GM19372 (cell line): ENCODE results near the gene KRTAP13-2.

Source experiments
- ATAC-seq: cut with Tn5 transposase; IDR thresholded peaks from one replicate; pipeline ENCODE4 v1.9.1; 2021; ENCODE audit warnings: mild to moderate bottlenecking, low read depth, moderate library complexity; ENCODE audit not compliant: unreplicated experiment

KRTAP13-2 gene

GRCh38 chr21:30372139-30372770 lies at the start of gene KRTAP13-2:
Gene KRTAP13-2, minus strand, starts transcription at chr21:30372271. Its CDS starts 58 bp downstream, at chr21:30372213.
- ATAC-seq = no peak

DNA sequence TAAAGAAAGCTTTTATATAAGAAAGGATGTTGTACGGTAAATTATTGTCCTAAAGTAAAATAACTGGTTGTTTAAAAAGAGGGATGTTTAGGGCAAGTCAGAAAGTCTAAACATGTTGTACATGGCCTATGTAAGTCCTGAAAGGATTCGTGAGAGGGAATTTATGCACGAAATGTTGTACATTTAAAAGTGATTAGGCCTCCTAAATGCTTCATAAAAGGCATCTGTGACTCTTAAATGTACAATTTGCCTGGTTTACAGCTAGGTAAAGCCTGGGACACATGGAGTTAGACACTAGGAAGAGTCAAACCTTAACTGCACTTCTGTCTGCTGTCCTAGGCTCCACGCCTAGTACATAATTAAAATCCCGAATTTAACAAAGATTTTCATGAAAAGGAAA lies 43.9 kb upstream of the KRTAP13-2 start:
- no peak for ATAC-seq

DNA sequence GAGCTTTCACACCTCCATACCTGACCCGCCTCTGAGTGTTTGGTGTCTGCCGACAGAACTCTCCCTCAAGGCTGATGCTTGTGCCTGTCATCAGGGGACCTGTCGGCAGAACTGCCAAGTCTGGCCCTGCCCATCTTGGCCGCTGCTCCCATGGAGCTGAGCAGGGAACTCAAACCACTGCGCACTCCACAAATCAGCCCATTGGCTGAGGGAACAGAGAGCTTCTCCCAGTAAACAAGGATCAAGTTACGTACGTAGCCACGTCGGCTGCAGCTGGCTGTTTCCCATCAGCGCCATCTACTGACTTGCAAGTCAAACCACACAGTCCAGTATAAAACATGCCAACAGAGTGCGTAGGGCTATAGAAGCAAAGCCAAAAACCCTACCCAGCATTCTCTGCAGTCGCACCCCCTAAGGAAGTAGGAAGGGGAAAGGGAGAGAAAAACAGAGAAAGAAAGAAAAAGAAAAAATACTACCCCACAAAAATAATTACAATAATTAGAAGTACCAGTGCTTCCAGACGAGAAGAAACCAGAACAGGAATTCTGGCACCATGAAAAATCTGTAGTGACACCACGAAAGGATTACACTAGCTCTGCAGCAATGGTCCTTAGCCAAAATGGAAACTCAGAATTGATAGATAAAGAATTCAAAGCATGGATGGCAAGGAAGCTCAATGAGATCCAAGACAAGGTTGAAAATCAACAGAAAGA lies 36.9 kb upstream of the KRTAP13-2 start:
- no peak for ATAC-seq

- no peak for ATAC-seq
Measured at GRCh38 chr21:30395731-30396130, 23.7 kb upstream of the KRTAP13-2 start, which contains the start of gene KRTAP13-1. Gene KRTAP13-1, plus strand, starts transcription at chr21:30396031. Its CDS starts 56 bp downstream, at chr21:30396087.

DNA sequence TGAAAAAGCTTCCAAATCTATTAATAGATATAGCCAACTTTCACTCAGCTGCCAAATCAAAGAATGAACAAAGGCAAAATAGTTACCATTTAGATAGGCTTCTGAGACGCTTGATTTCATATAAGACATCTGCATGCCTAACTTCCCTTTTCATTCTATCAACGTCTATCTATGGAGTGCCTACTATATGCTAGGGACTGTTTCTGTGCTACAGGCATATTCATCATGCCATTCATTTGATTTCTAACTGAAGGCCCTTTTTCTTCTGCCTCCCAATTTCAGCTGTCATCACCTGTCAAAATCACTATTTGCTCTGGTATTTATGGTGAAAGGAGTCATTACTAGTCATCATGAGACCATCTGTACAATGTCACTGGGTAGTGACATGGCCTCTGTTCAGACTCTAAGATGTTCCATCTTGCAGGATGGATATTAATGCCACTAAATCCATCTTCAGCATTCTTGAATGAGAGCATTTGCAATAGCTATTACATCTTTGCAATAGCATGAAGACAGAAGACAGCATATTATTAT lies 19.5 kb upstream of the KRTAP13-2 start:
- no peak for ATAC-seq

DNA sequence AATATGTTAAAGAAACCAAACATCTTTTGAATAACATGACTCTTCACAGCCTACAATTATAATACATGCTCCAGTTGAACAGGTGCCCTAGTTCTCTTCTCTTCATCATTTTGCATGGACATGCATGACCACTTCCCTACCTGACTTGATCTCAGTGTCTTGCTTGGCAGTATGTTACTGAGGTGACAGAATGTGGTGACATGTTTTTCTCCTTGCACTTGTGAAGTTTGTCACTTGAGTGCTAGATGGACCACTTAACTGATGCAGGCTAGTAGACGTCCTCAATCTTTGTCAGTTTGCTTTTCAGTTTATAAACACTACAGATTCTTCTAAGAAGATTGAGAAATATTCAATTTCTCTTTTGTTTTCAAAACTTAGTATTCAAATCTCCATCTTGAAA lies 10.1 kb upstream of the KRTAP13-2 start:
- ATAC-seq = no peak

DNA sequence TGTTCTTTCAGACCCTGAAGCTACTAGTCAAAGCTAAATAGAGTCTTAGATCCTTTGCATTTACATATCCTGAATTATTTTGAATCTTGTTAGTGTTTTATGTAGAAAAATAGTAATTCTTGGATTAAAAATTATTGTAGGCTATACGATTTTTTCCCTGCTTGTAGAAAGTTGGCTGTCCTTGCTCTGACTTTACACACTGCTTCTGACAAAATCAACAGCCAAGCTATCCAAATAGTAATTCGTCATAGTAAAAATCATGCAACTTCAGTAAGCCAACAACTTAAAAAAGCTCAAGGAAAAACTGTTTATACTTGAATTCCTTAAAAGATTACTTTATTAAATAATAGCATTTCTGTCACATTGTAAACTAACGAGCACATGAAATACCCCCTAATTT lies 16.2 kb downstream of the KRTAP13-2 start:
- no peak for ATAC-seq

DNA sequence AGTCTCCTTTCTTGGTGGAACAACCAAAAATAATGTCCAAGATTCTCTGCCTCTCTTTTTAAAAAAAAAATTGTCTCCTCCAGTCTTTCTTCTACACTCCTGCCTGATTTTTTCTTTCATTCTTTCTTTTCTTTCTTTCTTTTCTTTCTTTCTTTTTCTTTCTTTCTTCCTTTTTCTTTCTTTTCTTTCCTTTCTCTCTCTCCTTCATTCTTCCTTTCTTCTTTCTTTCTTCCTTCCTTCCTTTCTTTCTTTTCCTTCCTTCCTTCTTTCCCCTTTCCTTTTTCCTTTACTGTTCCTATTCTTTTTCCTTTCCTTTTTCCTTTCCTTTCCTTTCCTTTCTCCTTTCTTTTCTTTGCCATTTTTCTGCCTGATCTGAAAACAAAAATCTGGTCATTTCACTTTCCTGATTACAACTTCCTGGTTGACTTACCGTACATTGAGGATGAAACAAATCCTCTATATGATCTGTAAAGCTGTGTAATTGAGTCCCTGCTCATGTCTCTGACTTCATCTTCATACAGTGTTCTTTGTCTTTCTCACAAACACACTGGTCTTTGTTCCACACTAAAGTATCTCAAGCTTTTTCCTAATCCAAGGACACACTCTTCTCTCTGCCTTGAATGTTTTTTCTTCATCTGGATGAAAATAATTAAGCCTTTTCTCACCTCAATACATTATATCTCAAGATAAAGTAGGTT lies 17.6 kb downstream of the KRTAP13-2 start:
- ATAC-seq = no peak

GRCh38 chr21:30351534-30351933 lies 20.5 kb downstream of the KRTAP13-2 start:
- no peak for ATAC-seq

DNA sequence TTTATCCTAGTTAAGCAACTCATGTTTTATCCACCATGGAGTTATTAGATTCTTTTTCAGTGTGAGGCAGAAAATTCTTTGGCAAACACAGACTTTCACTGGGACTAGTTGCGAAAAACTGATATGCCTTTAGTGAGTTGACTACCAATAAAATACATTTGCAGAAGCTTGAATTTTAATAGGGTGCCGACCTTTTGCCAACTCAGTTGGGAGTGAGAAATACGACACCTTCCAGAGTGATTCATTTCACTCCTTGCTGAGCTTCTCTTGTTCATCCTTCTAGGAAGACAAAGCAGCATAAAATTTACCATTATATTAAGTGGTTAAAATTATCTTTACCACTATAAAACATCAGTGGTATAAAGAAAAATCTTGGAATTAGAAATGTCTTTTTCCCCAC lies 22.5 kb downstream of the KRTAP13-2 start:
- no peak for ATAC-seq

DNA sequence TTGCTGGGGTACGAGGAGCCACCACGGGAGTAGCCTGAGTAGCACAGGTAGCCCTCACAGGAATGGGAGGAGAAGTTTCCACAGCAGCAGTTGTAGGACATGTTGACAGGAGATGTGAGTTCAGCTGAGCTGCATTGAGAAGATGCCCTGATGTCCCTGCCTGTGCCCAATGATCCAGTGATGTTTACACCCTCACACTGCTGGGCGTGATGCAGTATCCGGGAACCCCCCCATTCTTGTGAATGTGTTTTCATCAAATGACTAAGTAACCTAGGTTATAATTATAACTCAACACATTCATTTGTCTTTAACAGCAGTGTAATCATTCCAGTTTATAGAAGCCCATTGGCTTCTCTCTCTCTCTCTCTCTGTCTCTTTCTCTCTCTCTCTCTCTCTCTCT lies 23.6 kb downstream of the KRTAP13-2 start, which contains the start of gene KRTAP23-1:
TSS of gene KRTAP23-1 (minus strand) at position 101 of the 400 bp plus-strand sequence. CDS start at position 101, 0 bp downstream.
- ATAC-seq = no peak

GRCh38 chr21:30345014-30345413 lies 27.1 kb downstream of the KRTAP13-2 start:
- no peak for ATAC-seq

- ATAC-seq = no peak
Measured at GRCh38 chr21:30340714-30341573, 31.1 kb downstream of the KRTAP13-2 start.

GRCh38 chr21:30338717-30339116 lies 33.4 kb downstream of the KRTAP13-2 start:
- ATAC-seq = no peak

GRCh38 chr21:30337772-30338171 lies 34.3 kb downstream of the KRTAP13-2 start:
- ATAC-seq = no peak

DNA sequence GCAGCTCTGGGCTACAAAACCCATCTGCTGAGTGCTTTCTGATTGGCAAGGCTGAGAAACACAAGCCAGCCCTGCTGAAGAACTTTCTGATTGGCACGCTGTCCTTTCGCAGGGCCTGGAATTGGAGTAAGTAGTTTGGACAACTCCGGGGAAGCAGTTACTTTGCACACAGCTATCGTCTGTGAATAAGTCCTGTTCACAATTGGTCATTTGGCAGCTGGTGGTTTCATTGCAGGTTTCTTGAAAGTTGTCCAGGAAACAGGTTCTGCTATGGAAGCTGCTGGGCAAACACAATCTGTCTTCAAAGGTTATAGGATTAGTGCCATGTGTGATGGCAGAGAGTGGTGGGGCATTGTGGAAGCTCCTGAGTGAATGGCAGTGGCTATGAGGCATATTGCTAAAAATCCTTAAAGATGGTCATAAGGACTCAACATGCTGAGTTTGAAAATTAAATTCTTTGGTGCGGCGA lies 34.8 kb downstream of the KRTAP13-2 start, which contains the start of gene KRTAP27-1:
TSS of gene KRTAP27-1 (minus strand) at position 419 of the 469 bp plus-strand sequence. CDS start at position 393, 26 bp downstream.
- ATAC-seq = no peak

DNA sequence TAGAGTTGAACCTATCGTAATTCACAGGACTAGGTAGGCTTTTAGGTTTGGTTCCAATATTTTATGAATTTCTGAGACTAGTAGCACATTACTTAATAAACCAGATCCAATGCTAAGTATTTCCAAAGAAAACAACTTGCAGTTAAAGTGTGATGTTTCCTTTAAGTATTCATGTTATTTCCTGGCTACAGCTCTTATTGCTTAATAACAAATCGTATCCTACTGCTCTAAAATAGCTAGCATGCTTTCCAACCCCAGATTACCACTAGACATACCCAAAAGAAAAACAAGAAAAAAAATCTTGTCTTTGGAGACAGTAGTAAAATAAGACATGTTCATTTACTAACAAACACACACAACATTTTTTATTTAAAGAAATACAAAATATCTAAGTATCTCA lies 35.5 kb downstream of the KRTAP13-2 start:
- ATAC-seq = no peak

DNA sequence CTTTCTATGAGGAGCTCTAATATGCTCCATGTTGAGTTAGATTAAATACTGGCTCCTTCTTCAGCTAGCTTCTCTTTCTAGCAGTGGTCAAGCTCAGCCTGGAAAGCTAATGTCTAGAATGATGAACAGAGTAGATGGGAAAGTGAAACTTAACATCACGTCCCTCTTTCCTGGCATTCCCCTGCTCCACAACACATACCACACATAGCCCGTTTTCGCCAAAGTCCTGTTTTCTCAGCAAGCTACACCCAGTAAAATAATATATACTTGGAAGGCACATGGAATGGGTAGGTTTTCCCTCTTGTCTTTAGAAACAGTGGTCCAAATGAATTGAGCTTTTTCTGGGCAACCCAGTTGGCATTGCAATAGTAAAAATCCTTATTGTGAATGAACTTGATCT lies 38.3 kb downstream of the KRTAP13-2 start:
- ATAC-seq = no peak

DNA sequence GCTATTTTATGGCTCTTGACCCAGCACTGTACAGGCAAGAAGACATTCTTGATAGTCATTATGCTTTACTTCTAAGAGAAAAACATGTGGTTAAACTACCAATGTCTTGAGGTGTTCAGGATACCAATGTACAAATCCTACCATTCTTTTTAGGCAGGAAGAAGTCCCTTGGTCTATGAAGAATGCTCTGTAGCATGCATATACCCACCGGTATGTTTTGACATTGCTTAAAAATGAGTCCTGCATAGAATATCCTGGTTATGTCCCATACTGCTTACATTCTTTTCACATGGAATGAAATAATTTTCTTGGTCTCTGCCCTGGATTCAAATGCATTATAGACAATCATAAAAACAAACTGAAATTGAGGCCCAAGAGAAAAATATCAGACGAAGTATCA lies 39.4 kb downstream of the KRTAP13-2 start:
- no peak for ATAC-seq
